HCT116 (cell line): ENCODE measurements around the gene TMEM255A. TPM values are rescaled to one million over a fixed set of nuclear protein-coding genes. Genes with fewer than 3 reads are reported as not detected.

ENCODE experiments used
- ATAC-seq: fragments of 200-7000 bp; cut with Tn5 transposase; 2 replicates; pipeline ENCODE4 v1.9.1; 2020; ENCODE audit warnings: mild to moderate bottlenecking, moderate library complexity
- BruUV-seq: library from RNA; stranded (reverse); fragments of 400-500 nt; replicated peaks from 2 replicates; lab custom pipeline; 2021; lab: Mats Ljungman, UMichigan
- CTCF ChIA-PET: fragments of 300-600 bp; sonication (Branson Sonifier 250); formaldehyde crosslinking; loops from one replicate; lab custom pipeline; 2021; ENCODE audit warnings: antibody characterized with exemption; lab: Charles Lee
- POLR2A ChIA-PET: fragments of 300-600, 350-600 bp; sonication (Branson Sonifier 250); formaldehyde crosslinking; loops from one replicate; lab custom pipeline; 2021; ENCODE audit warnings: antibody characterized with exemption; lab: Charles Lee
- RAD21 ChIA-PET, 2 experiments: fragments of 300-600 bp; sonication (Branson Sonifier 250); formaldehyde crosslinking; loops; one replicate each; lab custom pipeline; 2023; ENCODE audit warnings: low total read pairs in 2 of 2; ENCODE audit not compliant: uncharacterized antibody in 2 of 2, unreplicated experiment in 2 of 2, low non-redundant PET in 1 of 2; lab: Charles Lee
- DNase-seq: peaks from one replicate; pipeline ENCODE4 v3.0.0-alpha.2; 2010; ENCODE audit warnings: low read depth, low spot score
- H2AFZ ChIP-seq: fragments of 200-600 bp; shearing (Covaris generic), sonication (generic); 2 replicates; pipeline ENCODE4 v1.6.1; 2017; ENCODE audit warnings: low read depth, mixed run types, mixed read lengths, antibody characterized with exemption, low read length; ENCODE audit not compliant: poor library complexity, severe bottlenecking
- H3K27ac ChIP-seq: 2 replicates; pipeline ENCODE4 v1.5.1; 2012; ENCODE audit warnings: low read depth, low read length
- H3K27me3 ChIP-seq: fragments of 200-600 bp; sonication (generic); 2 replicates; pipeline ENCODE4 v1.6.1; 2016; ENCODE audit warnings: mixed run types, low read length, mixed read lengths; ENCODE audit not compliant: insufficient read depth
- H3K36me3 ChIP-seq, 2 experiments: fragments of 200-500 bp in 1 of 2; fragments of 200-600 bp in 1 of 2; sonication (Bioruptor generic) in 1 of 2; sonication (generic) in 1 of 2; 2 replicates each; pipeline versions ENCODE4 v1.5.1 to v1.6.1; 2014 to 2016; ENCODE audit warnings: low read length in 2 of 2, inconsistent platforms in 1 of 2, mixed read lengths in 1 of 2, mixed run types in 1 of 2; ENCODE audit not compliant: insufficient read depth in 2 of 2, control insufficient read depth in 1 of 2
- H3K4me1 ChIP-seq, 2 experiments: fragments of 200-600 bp in 1 of 2; sonication (generic) in 1 of 2; 2 replicates each; pipeline versions ENCODE4 v1.5.1 to v1.6.1; 2012 to 2017; ENCODE audit warnings: low read length in 2 of 2, inconsistent platforms in 1 of 2, mild to moderate bottlenecking in 1 of 2, mixed read lengths in 1 of 2, mixed run types in 1 of 2, moderate library complexity in 1 of 2; ENCODE audit not compliant: insufficient read depth in 2 of 2, control insufficient read depth in 1 of 2
- H3K4me2 ChIP-seq: fragments of 200-600 bp; sonication (generic); 2 replicates; pipeline ENCODE4 v1.6.1; 2017; ENCODE audit warnings: mixed run types, low read length, mixed read lengths
- H3K4me3 ChIP-seq, 2 experiments: fragments of 200-600 bp in 1 of 2; sonication (generic) in 1 of 2; replicated peaks in 1 of 2; 2 replicates each; pipeline ENCODE4 v1.5.1; 2011 to 2016; ENCODE audit warnings: low read length in 2 of 2, control low read depth in 1 of 2, low read depth in 1 of 2, mild to moderate bottlenecking in 1 of 2, mixed read lengths in 1 of 2, mixed run types in 1 of 2
- H3K79me2 ChIP-seq: fragments of 200-600 bp; sonication (generic); 2 replicates; pipeline ENCODE4 v1.6.1; 2017; ENCODE audit warnings: mild to moderate bottlenecking, mixed run types, low read length, moderate library complexity, mixed read lengths; ENCODE audit not compliant: insufficient read depth
- H3K9ac ChIP-seq: fragments of 200-600 bp; sonication (generic); 2 replicates; pipeline ENCODE4 v1.6.1; 2016; ENCODE audit warnings: low read length, mixed read lengths
- H3K9me2 ChIP-seq: fragments of 200-600 bp; sonication (generic), shearing (Covaris generic); 2 replicates; pipeline ENCODE4 v1.6.1; 2017; ENCODE audit warnings: mixed run types, mild to moderate bottlenecking, moderate library complexity; ENCODE audit not compliant: insufficient read depth
- H3K9me3 ChIP-seq, 2 experiments: fragments of 200-500 bp in 1 of 2; fragments of 200-600 bp in 1 of 2; sonication (Bioruptor generic) in 1 of 2; sonication (generic) in 1 of 2; 2 replicates each; pipeline ENCODE4 v1.6.1; 2014 to 2017; ENCODE audit warnings: low read length in 2 of 2, mixed read lengths in 2 of 2, inconsistent platforms in 1 of 2, low read depth in 1 of 2, mild to moderate bottlenecking in 1 of 2, mixed run types in 1 of 2, moderate library complexity in 1 of 2; ENCODE audit not compliant: control insufficient read depth in 1 of 2, insufficient read depth in 1 of 2
- H4K20me1 ChIP-seq: fragments of 200-600 bp; sonication (generic), shearing (Covaris generic); 2 replicates; pipeline ENCODE4 v1.6.1; 2017; ENCODE audit warnings: mixed run types, mild to moderate bottlenecking, moderate library complexity; ENCODE audit not compliant: insufficient read depth
- CBX3 ChIP-seq: IDR thresholded peaks from 2 replicates; pipeline ENCODE4 v1.6.1; 2012; ENCODE audit warnings: low read depth
- CEBPB ChIP-seq: IDR thresholded peaks from 2 replicates; pipeline ENCODE4 v1.6.1; 2012; ENCODE audit warnings: low read depth
- FOSL1 ChIP-seq: IDR thresholded peaks from 2 replicates; pipeline ENCODE4 v1.6.1; 2012; ENCODE audit warnings: low read depth
- JUND ChIP-seq: IDR thresholded peaks from 2 replicates; pipeline ENCODE4 v1.6.1; 2012
- MAX ChIP-seq: IDR thresholded peaks from 2 replicates; pipeline ENCODE4 v1.6.1; 2012
- POLR2AphosphoS5 ChIP-seq: IDR thresholded peaks from 2 replicates; pipeline ENCODE4 v1.6.1; 2011; ENCODE audit warnings: mild to moderate bottlenecking, low read depth, low read length, moderate library complexity
- REST ChIP-seq: IDR thresholded peaks from 2 replicates; pipeline ENCODE4 v1.6.1; 2012; ENCODE audit warnings: low read depth
- SIN3A ChIP-seq: IDR thresholded peaks from 2 replicates; pipeline ENCODE4 v1.6.1; 2012; ENCODE audit warnings: low read depth
- SP1 ChIP-seq: IDR thresholded peaks from 2 replicates; pipeline ENCODE4 v1.6.1; 2012; ENCODE audit warnings: low read depth
- SRF ChIP-seq: IDR thresholded peaks from 2 replicates; pipeline ENCODE4 v1.6.1; 2012; ENCODE audit warnings: low read depth
- TCF7L2 ChIP-seq: IDR thresholded peaks from 2 replicates; pipeline ENCODE4 v1.7.0; 2011; ENCODE audit warnings: borderline replicate concordance, inconsistent platforms; ENCODE audit not compliant: insufficient read depth, insufficient read length; ENCODE audit errors: extremely low read depth
- YY1 ChIP-seq: IDR thresholded peaks from 2 replicates; pipeline ENCODE4 v1.6.1; 2011; ENCODE audit warnings: low read length, low read depth, moderate library complexity, mild to moderate bottlenecking; ENCODE audit not compliant: insufficient replicate concordance; ENCODE audit errors: extremely low read depth
- intact Hi-C: fragments of 100-400 bp; cut with micrococcal nuclease; formaldehyde crosslinking; loops from 2 replicates; pipeline ENCODE4 v1.10.0; 2022
- total RNA-seq: library from RNA; stranded (reverse); gene quantifications from one replicate; pipeline ENCODE4 v1.2.1, GENCODE V29; 2021; ENCODE audit not compliant: unreplicated experiment

TMEM255A gene
- total RNA-seq, 1 experiment from 2014 or later = not detected

- BruUV-seq = no TSS peak
- Histone ChIP-seq H3K4me3 (no peak overlapping the region), H3K79me2 (no peaks in the 10 kb centered on the region), H3K27ac (no peak overlapping the region), H3K9ac (no peak overlapping the region), H3K36me3 (no peaks in the 10 kb centered on the region), H2AFZ (no peak overlapping the region), H3K9me2 (no peaks in the 10 kb centered on the region), H3K9me3 (no peaks in the 10 kb centered on the region), H4K20me1 (no peaks in the 10 kb centered on the region), H3K4me1 (no peaks in the 10 kb centered on the region), H3K27me3 (no peaks in the 10 kb centered on the region), H3K4me2 (no peak overlapping the region)
- ATAC-seq (no peak), DNase-seq (no peak)
- ChIA-PET CTCF (no interaction called here), POLR2A (no interaction called here), RAD21 (no interaction called here)
- no peak for TF ChIP-seq CBX3
- no peak for TF ChIP-seq JUND
- TF ChIP-seq FOSL1 = no peak
- TF ChIP-seq SIN3A = no peak
- no peak for TF ChIP-seq CEBPB
- TF ChIP-seq POLR2AphosphoS5 = no peak
- TF ChIP-seq SRF = no peak
- no peak for TF ChIP-seq TCF7L2
- no peak for TF ChIP-seq REST
- no peak for TF ChIP-seq MAX
- no peak for TF ChIP-seq SP1
- TF ChIP-seq YY1 = no peak
- intact Hi-C loops = no loop called here
Observed at GRCh38 chrX:120235284-120235683, 76.0 kb downstream of the TMEM255A start.
